ENCODE measurements around the gene AP3B1. TPM values are rescaled to one million over a fixed set of nuclear protein-coding genes. Genes with fewer than 3 reads are reported as not detected.

The AP3B1 gene
- total RNA-seq, 4 donors from 2014 or later, result 33.8 to 38.6 (median 36.0) TPM

- Histone ChIP-seq H3K4me3 (no peak overlapping the region), H3K9me3 (no peaks in the 10 kb centered on the region), H3K4me1 (no peaks in the 10 kb centered on the region), H3K27ac (no peak overlapping the region), H3K27me3 (no peaks in the 10 kb centered on the region), H3K36me3 (peaks cover 4 to 52% of the 10 kb centered on the region in 2 donors)
- no peak for ATAC-seq
- TF ChIP-seq, protein P1, sequence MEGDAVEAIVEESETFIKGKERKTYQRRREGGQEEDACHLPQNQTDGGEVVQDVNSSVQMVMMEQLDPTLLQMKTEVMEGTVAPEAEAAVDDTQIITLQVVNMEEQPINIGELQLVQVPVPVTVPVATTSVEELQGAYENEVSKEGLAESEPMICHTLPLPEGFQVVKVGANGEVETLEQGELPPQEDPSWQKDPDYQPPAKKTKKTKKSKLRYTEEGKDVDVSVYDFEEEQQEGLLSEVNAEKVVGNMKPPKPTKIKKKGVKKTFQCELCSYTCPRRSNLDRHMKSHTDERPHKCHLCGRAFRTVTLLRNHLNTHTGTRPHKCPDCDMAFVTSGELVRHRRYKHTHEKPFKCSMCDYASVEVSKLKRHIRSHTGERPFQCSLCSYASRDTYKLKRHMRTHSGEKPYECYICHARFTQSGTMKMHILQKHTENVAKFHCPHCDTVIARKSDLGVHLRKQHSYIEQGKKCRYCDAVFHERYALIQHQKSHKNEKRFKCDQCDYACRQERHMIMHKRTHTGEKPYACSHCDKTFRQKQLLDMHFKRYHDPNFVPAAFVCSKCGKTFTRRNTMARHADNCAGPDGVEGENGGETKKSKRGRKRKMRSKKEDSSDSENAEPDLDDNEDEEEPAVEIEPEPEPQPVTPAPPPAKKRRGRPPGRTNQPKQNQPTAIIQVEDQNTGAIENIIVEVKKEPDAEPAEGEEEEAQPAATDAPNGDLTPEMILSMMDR (IDR thresholded peaks at IDR 0.05), result no peak
- no peak for TF ChIP-seq POLR2A (IDR thresholded peaks at IDR 0.05)
- TF ChIP-seq POLR2AphosphoS5 (IDR thresholded peaks at IDR 0.05), result no peak
- TF ChIP-seq EP300 (IDR thresholded peaks at IDR 0.05), result no peak
Observed at GRCh38 chr5:78095125-78095524, 199.4 kb downstream of the AP3B1 start.

GRCh38 chr5:78090002-78090401 is 204.5 kb downstream of the AP3B1 start:
- 100% methylated on average over 1 of the region's 1 CpG for WGBS, 2 donors (ENCODE audit: low coverage in 1 of 2)
- Histone ChIP-seq H3K9me3 (no peaks in the 10 kb centered on the region), H3K27ac (no peak overlapping the region), H3K36me3 (peaks cover 5 to 52% of the 10 kb centered on the region in 2 donors), H3K4me3 (no peak overlapping the region), H3K27me3 (no peaks in the 10 kb centered on the region), H3K4me1 (no peaks in the 10 kb centered on the region)
- TF ChIP-seq, protein P1 (IDR thresholded peaks at IDR 0.05), result no peak
- TF ChIP-seq EP300 (IDR thresholded peaks at IDR 0.05), result no peak
- TF ChIP-seq POLR2A (IDR thresholded peaks at IDR 0.05), result no peak
- TF ChIP-seq POLR2AphosphoS5 (IDR thresholded peaks at IDR 0.05), result no peak
- no peak for ATAC-seq

DNA sequence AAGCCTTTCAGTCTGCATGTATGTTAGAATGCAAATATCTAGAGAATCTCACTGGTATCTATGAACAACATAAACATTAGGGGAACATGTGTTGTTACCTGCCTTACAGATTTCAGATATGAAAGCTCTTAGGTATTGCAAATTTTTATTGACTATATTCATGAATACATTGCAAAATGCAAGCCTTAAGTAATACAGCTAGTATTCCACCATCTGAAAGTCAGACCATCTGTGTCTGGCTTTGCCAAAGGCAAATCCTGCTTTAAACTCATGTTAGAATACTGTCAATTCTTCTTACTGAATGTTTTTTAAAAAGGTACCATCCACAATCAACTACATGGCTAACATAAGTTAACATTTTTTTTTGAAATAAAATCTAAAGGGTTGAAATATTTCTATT is 215.6 kb downstream of the AP3B1 start:
- no peaks in the 10 kb centered on the region for H3K36me3 ChIP-seq
- no peak for ATAC-seq
- H3K27me3 ChIP-seq, result no peaks in the 10 kb centered on the region
- H3K4me1 ChIP-seq, result no peaks in the 10 kb centered on the region
- no peak overlapping the region for H3K27ac ChIP-seq
- H3K9me3 ChIP-seq, result no peaks in the 10 kb centered on the region
- no peak overlapping the region for H3K4me3 ChIP-seq
- no peak for TF ChIP-seq EP300 (IDR thresholded peaks at IDR 0.05)
- TF ChIP-seq, protein P1 (IDR thresholded peaks at IDR 0.05), result no peak
- TF ChIP-seq POLR2A (IDR thresholded peaks at IDR 0.05), result no peak
- TF ChIP-seq POLR2AphosphoS5 (IDR thresholded peaks at IDR 0.05), result no peak

DNA sequence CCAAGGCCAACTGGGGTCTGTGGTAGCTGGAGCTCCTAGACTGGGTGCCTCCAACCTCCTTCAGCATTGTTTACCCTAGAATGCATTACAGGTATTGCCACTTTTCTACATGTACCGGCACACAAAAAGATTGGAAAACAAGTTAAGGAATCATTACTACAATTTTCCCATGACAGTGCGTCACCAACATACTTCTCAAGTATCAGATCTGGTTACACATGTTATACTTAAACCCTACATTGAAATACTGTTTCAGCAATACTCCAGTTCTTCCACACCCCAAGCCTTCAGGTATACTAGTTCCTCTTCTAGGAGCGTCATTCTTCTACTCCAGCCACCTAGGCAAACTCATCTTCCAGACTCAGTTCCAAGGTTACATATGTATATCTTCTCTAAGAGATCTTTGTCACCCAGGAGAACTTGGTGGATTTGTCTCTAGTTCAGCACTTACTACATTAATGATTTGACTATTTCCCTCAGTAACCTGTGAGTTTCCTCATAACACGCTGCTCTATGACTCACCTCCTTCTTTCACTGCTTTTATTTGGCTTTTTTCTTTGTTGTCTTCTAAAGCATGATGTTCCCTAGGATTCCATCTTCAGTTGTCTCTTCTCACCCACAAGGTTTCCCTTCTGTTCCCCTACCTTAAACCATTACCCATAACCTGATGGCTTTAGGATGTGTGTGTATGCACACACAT is 217.0 kb downstream of the AP3B1 start:
- Histone ChIP-seq H3K27me3 (no peaks in the 10 kb centered on the region), H3K27ac (no peak overlapping the region), H3K4me3 (no peak overlapping the region), H3K9me3 (no peaks in the 10 kb centered on the region), H3K4me1 (no peaks in the 10 kb centered on the region), H3K36me3 (no peaks in the 10 kb centered on the region)
- 97 to 100% methylated on average over 4 of the region's 4 CpGs for WGBS, 2 donors (ENCODE audit: low coverage in 1 of 2)
- ATAC-seq, result no peak
- TF ChIP-seq POLR2A (IDR thresholded peaks at IDR 0.05) (no peak), EP300 (IDR thresholded peaks at IDR 0.05) (no peak), POLR2AphosphoS5 (IDR thresholded peaks at IDR 0.05) (no peak)
- TF ChIP-seq, protein P1 (IDR thresholded peaks at IDR 0.05), result no peak

GRCh38 chr5:78076351-78076750 is 218.1 kb downstream of the AP3B1 start:
- 92 to 100% methylated on average over 1 to 2 of the region's 2 CpGs for WGBS, 2 donors (ENCODE audit: low coverage in 1 of 2)
- TF ChIP-seq, protein P1 (IDR thresholded peaks at IDR 0.05), result no peak
- TF ChIP-seq EP300 (IDR thresholded peaks at IDR 0.05) (no peak), POLR2A (IDR thresholded peaks at IDR 0.05) (no peak), POLR2AphosphoS5 (IDR thresholded peaks at IDR 0.05) (no peak)
- Histone ChIP-seq H3K27ac (no peak overlapping the region), H3K27me3 (no peaks in the 10 kb centered on the region), H3K4me1 (no peaks in the 10 kb centered on the region), H3K4me3 (no peak overlapping the region), H3K36me3 (no peaks in the 10 kb centered on the region), H3K9me3 (peaks cover 0 to under 1% (median 0%) of the 10 kb centered on the region in 3 donors)
- ATAC-seq, result no peak
